ENCODE results near the gene LSM3.
"Not testable (repeated sequence)": the region's sequence is repeated elsewhere in the genome, so short reads cannot be mapped to it uniquely, and the experiment has no call there.

LSM3 gene

DNA sequence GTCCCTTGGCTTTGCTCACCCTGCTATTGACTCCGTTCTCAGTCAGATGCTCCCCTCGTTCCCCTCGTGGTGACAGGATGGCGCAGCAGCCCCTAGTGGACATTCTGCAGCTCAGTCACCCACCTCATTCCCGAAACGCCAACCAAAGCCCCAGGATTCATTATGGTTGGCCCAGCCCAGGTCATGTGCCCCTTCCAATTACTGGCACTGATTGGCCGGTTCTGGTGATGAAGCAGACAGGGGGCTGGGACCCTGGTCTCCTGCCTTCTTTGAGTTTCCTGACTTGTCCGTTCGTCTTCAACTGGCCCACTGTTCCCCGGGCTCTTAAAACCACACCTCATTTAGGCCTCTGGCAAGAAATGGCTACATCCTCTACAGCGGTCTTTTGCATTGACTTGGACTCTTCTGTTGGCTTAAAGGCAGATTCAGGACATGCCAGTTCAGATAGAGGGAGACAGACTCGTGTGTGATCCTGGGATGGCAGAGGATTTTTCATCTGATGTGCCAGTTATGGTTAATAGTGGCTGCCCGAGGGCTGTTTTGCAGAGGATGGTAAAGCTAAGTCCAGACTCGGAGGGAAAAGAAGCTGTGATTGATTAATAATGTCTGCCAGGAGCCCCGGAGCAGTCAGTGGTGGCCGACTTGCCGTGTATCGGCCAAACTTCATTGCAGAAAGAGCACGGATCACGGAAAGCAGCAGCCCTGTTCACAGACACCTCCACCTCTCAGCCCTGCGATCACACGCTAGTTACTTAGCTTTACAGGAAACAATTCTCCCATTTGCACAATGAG lies 37.8 kb downstream of the LSM3 start:
- peak in 1 of 3 experiments; percentile 22 for DNase-seq (ENCODE audit: low read depth in 2 of 3, low spot score in 2 of 3)

DNA sequence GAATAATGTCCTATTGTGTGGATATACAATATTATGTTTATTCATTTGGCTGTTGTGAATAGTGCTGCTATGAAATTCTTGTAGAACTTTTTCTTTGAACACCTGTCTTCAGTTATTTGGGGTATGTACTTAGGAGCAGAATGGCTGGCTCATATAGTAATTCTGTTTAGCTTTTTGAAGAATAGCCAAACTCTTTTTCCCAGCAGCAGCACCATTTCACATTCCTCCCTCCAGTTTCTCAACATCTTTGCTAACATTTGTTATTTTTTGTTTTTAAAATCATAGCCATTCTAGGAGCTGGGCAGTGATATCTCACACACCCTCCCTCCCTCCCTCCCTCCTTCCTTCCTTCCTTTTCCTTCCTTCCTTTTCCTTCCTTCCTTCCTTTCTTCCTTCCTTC lies 39.7 kb downstream of the LSM3 start:
- DNase-seq (ENCODE audit: low read depth in 2 of 3, low spot score in 2 of 3): no peak

DNA sequence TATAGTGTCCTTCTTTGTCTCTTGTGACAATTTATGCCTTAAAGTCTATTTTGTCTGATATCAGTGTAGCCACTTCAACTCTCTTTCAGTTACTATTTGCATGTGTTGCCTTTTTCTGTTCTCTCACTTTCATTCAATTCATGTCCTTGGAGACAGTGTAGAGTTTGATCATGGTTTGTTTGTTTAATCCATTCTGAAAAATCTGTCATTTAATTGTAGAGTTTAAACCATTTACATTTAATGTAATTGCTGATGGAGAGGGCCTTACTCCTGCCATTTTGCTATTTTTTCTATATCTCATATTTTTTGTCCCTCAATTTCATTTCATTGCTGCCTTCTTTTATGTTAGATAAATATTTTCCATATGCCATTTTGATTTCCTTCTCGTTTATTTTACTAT lies 42.3 kb downstream of the LSM3 start:
- no peak for DNase-seq (ENCODE audit: low read depth in 2 of 3, low spot score in 2 of 3)

DNA sequence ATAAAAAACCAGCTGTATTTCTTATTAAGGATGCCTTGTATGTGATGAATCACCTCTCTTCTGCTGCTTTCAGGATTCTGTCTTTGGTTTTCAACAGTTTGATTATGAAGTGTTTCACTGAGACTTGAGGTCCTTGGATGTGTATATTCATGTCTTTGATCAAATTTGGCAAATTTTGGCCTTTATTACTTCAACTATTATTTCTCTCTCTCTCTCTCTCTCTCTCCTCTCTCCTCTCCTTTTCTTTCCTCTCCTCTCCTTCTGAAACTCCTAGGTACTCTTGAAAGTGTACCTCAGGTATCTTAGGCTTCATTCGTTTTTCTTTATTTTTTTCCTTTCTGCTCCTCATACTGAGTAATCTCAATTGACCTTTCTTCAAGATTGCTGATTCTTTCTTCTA lies 43.3 kb downstream of the LSM3 start:
- DNase-seq (ENCODE audit: low read depth in 2 of 3, low spot score in 2 of 3): no peak

DNA sequence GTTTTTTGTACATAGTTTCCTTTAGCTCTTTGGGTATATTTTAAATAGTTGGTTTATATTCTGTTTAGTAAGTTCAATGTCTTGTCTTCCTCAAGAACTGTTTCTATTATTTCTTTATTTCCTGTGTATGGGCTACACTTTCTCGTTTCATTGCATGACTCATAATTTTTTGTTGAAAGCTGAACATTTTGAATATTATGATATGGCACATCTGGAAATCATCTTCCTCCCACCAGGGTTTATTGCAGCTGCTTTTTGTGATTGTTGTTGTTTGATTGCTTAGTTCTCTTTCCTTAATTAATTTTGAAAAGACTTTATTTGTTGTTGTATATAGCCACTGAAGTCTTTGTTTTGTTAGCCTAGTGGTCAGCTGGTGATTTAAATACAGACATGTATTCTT lies 43.8 kb downstream of the LSM3 start:
- no peak for DNase-seq (ENCODE audit: low read depth in 2 of 3, low spot score in 2 of 3)

DNA sequence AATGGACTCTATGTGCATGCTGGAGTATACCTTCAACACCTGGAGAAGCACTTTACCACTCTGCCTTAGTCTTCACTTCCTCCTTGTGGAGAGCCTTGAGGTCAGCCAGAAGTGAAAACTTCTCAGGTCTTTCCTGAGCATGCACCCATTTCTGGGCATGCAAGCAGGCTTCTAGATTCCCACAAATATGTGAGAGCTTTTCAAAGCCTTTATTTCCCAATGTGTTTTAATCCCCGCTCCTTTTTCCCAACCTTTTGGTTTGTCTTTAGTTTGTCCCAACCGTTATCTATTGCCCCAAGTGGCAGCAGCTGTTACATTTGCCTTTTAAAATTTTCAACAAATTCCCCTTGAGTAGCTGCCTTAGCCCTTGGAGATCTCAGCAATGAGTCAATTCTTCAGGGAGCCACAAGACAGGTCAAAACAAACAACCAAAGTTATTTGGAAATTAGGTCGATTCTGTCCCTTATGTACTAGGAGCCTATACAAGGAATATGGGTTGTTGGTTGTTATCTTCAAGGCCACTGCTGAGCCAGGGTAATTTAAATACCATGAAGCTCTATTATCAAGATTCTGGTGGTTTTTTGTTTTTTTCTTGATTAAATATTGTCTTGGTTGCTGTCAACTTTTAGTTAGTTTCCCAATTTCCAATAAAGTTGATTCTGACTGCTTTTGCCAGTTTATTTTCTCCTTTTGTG lies 44.4 kb downstream of the LSM3 start:
- DNase-seq (ENCODE audit: low read depth in 2 of 3, low spot score in 2 of 3): no peak

DNA sequence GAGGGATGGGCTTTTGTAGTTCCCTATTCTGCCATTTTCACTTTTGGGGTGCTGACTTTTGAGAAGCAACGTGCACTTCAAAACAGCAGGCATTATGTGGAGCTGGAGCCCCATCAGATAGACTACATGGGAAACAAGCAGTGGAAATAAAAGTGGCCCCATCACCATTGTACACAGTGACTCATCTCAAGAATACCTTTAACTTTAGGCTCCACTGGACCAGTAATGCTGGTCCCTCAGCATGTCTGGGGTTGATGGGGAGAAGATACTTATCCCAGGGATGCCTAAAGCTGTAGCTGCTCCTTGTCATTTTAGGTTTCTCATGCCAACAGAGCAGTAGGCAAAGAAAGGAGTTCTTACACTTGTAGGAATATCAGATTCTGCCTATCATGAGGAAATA lies 45.0 kb downstream of the LSM3 start:
- no peak for DNase-seq (ENCODE audit: low read depth in 2 of 3, low spot score in 2 of 3)

DNA sequence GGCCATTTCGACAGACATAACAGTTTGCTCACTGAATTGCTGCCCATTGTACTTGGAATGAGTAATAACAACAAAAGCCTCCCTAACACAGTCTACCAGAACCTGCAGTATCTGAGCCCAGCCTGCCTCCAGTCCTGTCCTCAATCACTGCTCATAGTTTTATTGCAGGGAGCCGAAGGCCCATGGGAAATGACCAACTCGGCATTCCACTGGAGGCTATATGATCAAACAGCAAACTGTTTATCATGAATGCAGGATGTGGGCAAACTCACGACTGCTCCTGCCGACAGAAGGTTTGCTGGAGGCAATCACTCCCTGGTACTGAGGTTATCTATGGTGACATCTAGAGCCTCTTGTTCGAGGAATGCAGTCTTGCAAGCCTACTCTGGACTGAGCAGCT lies 46.3 kb downstream of the LSM3 start:
- no peak for DNase-seq (ENCODE audit: low read depth in 2 of 3, low spot score in 2 of 3)

DNA sequence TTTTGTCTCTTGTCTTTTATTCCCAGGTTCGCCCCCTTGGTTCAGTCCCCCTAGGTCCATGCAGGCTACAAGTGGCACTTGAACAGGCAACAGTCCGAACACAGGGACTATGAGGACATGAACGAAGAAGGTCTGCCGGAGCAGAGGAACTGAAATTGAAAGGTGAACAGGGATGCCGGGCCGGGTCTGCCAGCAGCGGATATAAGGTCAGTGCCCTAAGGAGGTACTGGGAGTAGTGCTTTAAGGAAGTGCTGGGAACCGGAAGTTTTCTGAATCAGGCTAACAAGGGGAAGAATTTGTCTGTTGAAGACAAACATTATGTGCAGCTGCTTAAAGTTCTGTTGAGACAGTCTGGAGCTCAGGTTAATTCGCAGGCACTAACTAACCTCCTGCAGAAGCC lies 46.8 kb downstream of the LSM3 start:
- DNase-seq (ENCODE audit: low read depth in 2 of 3, low spot score in 2 of 3): no peak

DNA sequence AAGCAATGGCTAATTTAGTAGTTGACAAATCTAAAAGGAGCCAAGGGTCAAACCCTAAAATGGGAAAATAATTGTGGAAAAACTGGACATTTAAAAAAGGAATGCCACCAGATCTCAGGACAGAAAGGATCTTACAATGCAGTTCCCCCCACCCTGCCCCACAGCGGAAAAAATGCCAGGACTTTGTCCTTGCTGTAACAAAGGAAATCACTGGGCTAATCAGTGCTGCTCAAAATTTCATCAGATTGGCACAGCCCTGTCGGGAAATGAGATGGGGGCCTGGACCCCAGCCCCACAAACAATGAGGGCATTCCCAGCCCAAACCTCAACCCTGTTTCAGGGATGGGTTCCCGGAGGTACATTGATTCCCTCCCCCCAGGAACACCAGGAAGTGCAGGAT lies 47.7 kb downstream of the LSM3 start:
- DNase-seq (ENCODE audit: low read depth in 2 of 3, low spot score in 2 of 3): not testable (repeated sequence)

DNA sequence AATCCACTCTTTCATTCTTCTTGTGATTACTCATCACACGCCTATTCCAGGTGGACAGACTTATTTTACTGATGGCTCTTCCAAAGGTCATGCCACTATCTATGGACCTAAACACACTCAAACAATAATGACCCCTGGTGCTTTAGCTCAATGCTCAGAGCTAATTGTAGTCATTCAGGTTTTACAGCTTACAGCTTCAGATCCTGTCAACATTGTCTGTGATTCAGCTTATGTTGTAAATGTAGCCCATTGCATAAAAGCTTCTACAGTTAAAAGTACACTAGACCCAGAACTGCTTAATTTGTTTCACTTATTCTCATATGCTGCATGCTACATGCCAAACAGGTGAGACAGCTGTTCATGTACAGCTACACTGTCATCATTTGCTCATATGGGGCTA lies 49.2 kb downstream of the LSM3 start:
- no peak for DNase-seq (ENCODE audit: low read depth in 2 of 3, low spot score in 2 of 3)

DNA sequence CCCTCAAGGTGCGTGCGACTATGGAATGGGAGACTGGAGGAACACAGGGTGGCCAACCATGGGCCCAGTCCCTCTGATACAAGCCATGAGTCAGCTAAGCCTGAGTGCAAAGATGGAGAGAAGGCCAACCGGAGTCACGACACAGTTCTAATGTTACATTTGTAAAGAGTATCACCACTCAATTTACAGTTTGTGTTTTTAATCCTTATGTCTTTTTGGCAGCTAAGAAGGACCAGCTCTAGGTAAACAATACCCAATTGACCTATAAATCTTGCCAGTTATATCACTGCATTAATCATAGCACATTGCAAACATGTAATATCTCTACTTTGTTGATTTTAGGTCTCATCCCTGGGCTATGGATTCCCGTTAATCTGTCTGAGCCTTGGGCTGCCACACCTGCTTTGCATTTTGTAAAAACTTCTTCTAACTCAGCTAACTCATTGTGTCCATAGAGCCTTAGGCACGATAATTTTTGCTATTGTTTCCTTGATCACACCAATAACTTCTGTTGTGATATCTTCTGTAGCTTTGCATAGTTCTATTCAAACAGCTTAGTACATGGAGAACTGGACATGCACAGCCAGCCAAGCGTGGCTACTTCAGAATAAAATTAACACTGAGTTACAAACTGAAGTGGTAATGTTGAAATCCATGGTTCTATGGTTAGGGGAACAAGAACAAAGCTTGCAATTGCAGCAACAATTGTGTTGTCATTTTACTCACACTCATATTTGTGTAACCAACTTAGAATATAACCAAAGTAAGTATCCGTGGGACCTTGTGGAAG lies 50.3 kb downstream of the LSM3 start:
- no peak for DNase-seq (ENCODE audit: low read depth in 2 of 3, low spot score in 2 of 3)

DNA sequence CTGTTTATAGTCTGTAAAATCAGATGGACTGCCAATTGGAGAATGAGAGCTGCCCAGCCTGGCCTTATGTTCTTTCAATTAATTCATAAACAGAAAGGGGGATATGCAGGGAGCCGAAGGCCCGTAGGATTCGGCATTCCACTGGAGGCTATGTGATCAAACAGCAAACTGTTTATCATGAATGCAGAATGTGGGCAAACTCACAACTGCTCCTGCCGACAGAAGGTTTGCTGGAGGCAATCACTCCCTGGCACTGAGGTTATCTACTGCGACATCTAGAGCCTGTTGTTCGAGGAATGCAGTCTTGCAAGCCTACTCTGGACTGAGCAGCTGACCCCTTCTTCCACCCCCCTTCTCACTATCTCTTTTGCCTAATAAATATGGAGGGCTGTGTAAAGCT lies 51.1 kb downstream of the LSM3 start:
- DNase-seq (ENCODE audit: low read depth in 2 of 3, low spot score in 2 of 3): not testable (repeated sequence)

DNA sequence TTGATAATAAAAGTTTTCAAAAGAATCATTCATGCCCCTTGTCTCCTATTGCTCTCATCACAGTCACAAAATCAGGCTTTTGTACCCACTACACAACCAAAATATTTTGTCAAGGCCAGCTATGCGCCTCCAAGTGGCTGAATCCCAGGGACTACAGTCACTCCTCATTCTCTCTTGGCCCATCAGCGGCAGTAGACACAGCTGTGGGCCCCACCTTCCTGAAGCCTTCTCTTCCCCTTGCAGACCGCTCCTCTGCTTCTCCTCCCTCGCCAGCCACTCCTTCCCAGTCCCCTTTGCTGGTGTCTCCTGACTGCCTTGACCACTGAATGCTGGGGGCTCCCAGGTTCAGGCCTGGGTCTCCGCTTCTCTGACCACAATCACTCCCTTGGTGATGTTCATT lies 52.1 kb downstream of the LSM3 start:
- no peak for DNase-seq (ENCODE audit: low read depth in 2 of 3, low spot score in 2 of 3)

DNA sequence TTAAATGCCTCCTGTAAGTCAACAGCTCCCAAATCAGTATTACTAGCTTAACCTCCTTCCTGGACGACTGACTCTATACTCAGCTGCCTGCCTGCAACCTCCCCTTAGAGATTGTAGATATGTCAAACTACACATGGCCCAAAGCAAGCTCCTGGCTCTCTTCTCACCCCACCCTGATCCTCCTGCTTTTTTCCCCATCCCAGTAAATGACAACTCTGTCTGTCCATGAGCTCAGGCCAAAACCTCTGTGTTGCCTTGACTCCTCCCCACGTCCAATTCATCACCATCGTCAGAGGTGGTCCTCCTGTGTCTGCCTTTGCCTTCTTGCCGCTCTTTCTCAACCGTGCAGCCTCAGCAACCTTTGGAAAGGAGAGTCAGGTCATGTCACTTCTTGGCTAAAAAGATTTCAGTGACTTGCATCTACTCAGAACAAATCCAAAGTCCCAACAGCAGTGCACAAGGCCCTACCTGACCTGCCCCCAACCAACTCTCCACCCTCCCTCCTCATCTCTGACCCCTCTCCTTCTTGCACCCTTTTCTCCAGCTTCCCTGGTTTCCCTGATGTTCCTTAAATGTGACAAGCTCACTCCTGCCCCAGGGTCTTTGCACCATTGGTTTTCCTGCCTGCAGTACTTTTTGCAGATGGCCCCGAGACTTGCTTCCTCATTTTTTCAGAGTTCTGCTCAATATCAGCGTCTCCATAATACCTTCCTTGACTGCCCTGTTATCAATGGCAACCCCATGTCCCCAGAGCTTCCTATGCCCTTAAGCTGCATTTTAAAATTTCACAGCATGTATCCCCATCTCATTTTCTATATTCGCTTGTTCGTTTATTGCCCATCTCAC lies 52.8 kb downstream of the LSM3 start:
- no peak for DNase-seq (ENCODE audit: low read depth in 2 of 3, low spot score in 2 of 3)

DNA sequence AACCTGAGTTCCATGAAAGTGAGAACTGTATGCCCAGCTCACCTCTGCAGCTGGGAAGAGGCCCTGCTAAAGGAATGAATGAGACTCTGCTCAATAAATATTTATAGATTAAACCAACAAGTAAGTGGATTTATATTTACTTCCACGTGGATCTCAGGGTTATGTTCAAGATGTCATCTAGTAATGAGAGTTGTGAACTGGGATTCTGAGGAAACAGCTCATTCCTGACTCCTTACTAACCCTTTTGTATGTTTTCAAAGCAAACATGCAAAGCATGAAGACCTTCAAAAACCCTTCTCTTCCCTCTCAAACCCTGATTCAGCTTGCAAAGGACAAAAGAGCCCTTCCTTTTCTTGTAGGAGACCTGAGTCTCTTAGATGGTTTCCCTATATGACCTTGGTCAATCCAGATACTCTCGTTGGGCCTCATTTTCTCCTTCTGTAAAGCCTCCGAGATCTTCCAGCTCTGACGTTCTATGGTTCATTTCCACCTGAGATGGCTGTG lies 53.4 kb downstream of the LSM3 start:
- no peak for DNase-seq (ENCODE audit: low read depth in 2 of 3, low spot score in 2 of 3)

DNA sequence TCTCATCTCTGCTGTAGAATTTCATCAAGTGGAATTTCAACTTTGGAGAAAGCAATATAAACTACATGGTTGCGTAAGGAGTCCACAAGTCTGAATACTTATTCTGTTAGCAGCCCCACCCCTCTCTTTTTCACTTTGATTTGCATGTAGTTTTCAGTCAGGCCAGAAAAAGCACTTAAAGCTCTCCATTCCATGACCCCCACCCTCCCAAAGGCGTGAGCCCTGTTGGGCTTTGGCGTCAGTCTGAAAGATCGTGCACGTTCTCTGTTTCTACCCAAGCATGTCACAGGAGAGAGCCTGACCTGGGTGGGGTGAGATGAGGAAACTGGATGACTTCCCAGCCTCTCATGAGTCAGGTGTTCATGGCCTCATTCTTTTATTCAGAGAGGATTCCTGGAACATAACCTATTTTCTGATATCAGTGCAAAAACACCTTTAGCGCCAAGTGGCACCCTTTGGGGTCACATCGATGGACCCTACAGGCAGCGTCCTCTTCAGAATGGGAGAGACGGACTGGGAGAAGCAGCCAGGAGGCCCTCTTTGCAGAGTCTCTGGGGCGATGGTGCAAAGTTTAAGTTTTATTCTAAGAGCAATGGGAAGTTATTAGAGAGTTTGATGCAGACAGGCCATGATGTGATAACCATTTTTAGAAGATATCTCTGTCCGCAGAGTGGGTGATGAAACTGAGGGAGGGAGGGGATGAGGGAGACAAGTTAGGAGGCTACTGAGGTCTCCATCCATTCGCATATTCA lies 55.8 kb downstream of the LSM3 start:
- no peak for DNase-seq (ENCODE audit: low read depth in 2 of 3, low spot score in 2 of 3)

DNA sequence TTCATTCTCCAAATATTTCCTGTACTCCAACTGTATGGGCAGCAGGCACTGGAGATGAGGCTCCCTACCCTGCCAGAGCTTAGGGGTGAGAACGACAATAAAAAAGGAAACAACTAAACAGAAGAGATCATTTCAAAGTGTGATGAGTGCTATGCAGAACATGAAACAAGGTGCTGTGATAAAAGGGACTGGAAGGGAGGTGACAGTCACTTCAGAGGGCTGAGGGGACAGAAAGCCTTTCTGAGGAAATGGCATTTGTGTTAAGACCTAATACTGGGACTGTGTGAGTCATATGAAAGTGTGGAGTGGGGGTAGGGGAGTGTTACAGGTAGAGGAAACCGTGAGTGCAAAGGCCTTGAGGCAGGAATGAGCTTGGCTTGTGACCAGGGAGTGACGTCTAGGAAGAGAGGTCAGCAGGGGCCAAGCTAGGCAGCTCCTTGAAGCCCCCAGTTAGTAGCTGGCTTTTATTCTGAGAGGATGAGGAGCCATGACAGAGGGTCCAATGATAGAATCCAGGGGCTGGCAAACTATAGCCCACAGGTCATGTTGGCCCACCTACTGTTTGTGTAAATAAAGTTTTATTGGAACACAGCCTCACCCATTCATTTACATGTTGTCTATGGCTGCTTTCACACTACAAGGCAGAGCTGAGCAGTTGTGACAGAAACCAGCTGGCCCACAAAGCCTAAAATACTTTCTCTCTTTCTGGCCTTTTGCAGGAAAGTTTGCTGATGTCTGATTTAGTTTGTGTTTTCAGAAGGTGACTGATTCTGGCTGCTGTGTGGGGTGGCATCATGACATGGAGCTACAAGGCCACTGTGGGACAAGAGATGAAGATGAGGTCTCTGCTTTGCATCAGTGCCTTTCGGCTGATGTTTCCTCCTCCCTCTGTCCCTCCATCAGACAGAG lies 56.6 kb downstream of the LSM3 start:
- no peak for DNase-seq (ENCODE audit: low read depth in 2 of 3, low spot score in 2 of 3)

DNA sequence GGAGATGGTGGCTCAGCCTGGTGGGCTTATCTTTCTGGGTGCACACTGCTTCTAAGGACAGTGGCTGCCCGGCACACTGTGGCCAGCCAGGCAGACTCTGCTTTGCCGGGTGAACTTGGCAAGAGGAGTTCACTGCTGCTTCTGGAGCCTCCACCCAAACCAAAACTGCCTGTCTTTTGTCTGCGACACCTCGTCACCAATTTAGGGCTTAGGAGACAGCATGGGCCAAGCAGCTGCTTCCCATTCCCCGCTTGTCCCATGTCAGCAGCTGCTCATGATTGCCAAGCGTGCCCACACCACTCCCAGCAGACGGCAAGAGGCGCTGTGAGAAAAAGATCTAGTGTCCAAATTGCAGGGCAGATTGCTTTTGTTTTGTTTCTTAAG lies 57.3 kb downstream of the LSM3 start:
- no peak for DNase-seq (ENCODE audit: low read depth in 2 of 3, low spot score in 2 of 3)
